IMR-90 (cell line): Measurements from ENCODE around the gene ZAP70.
"Not testable (repeated sequence)": the region's sequence is repeated elsewhere in the genome, so short reads cannot be mapped to it uniquely, and the experiment has no call there.

ENCODE experiments used
- CEBPB ChIP-seq: IDR thresholded peaks from 2 replicates; pipeline ENCODE4 v1.6.1; 2012; ENCODE audit warnings: low read depth, low read length, improper control_type of control experiment
- CTCF ChIP-seq: conservative IDR thresholded peaks from 2 replicates; pipeline ENCODE4 v1.5.1; 2012; ENCODE audit warnings: mild to moderate bottlenecking, low read depth, low read length, improper control_type of control experiment
- FOS ChIP-seq: fragments of 150-350 bp; IDR thresholded peaks from 2 replicates; pipeline ENCODE4 v1.6.1; 2016; ENCODE audit warnings: low read depth, low read length
- MXI1 ChIP-seq: IDR thresholded peaks from 2 replicates; pipeline ENCODE4 v1.6.1; 2012; ENCODE audit warnings: low read depth, mild to moderate bottlenecking, low read length, moderate library complexity, borderline replicate concordance
- POLR2A ChIP-seq: IDR thresholded peaks from 2 replicates; pipeline ENCODE4 v1.6.1; 2012; ENCODE audit warnings: mild to moderate bottlenecking, low read depth, low read length
- RAD21 ChIP-seq: IDR thresholded peaks from 2 replicates; pipeline ENCODE4 v1.6.1; 2012; ENCODE audit warnings: low read length, improper control_type of control experiment
- USF2 ChIP-seq: fragments of 150-350 bp; IDR thresholded peaks from 2 replicates; pipeline ENCODE4 v1.6.1; 2017; ENCODE audit warnings: mild to moderate bottlenecking, antibody characterized with exemption, low read length, low read depth

- TF ChIP-seq POLR2A, CTCF, FOS, CEBPB, MXI1, USF2, RAD21: not testable (repeated sequence)
Measured at GRCh38 chr2:97672606-97673140, 40.7 kb upstream of the ZAP70 start.
